Subcutaneous adipose tissue (tissue), 4 donors: ENCODE data around the gene PTPN13. TPM values are rescaled to one million over a fixed set of nuclear protein-coding genes. Genes with fewer than 3 reads are reported as not detected.

ENCODE experiments used
- CTCF ChIP-seq: fragments of 450-650 bp; IDR thresholded peaks from one replicate; pipeline ENCODE4 v1.5.1; 2016; ENCODE audit warnings: low read depth, mild to moderate bottlenecking, control low read depth, antibody characterized with exemption, moderate library complexity
- total RNA-seq, 4 donors: library from RNA; depleted of rRNA; stranded (reverse); fragments of >200 nt; gene quantifications; one replicate each; pipeline ENCODE4 v1.1.0, GENCODE V29; 2016

Gene PTPN13
- total RNA-seq, 4 donors from 2014 or later = 28.6 to 37.5 (median 33.0) TPM

- TF ChIP-seq CTCF = no peak
Measured at GRCh38 chr4:86641516-86642090, 47.5 kb downstream of the PTPN13 start.

GRCh38 chr4:86644892-86645291 is 50.8 kb downstream of the PTPN13 start:
- TF ChIP-seq CTCF = no peak

GRCh38 chr4:86652332-86652932 is 58.3 kb downstream of the PTPN13 start:
- no peak for TF ChIP-seq CTCF

- no peak for TF ChIP-seq CTCF
Measured at GRCh38 chr4:86653237-86653865, 59.2 kb downstream of the PTPN13 start.

- no peak for TF ChIP-seq CTCF
Measured at GRCh38 chr4:86657382-86657781, 63.3 kb downstream of the PTPN13 start.

GRCh38 chr4:86657910-86658309 is 63.8 kb downstream of the PTPN13 start:
- TF ChIP-seq CTCF = no peak

- TF ChIP-seq CTCF = no peak
Measured at GRCh38 chr4:86660401-86660800, 66.3 kb downstream of the PTPN13 start.
